ENCODE results near the gene RDM1.
A peak's percentile ranks its signal among the peaks of the same experiment; 100 is the strongest.

Gene RDM1

DNA sequence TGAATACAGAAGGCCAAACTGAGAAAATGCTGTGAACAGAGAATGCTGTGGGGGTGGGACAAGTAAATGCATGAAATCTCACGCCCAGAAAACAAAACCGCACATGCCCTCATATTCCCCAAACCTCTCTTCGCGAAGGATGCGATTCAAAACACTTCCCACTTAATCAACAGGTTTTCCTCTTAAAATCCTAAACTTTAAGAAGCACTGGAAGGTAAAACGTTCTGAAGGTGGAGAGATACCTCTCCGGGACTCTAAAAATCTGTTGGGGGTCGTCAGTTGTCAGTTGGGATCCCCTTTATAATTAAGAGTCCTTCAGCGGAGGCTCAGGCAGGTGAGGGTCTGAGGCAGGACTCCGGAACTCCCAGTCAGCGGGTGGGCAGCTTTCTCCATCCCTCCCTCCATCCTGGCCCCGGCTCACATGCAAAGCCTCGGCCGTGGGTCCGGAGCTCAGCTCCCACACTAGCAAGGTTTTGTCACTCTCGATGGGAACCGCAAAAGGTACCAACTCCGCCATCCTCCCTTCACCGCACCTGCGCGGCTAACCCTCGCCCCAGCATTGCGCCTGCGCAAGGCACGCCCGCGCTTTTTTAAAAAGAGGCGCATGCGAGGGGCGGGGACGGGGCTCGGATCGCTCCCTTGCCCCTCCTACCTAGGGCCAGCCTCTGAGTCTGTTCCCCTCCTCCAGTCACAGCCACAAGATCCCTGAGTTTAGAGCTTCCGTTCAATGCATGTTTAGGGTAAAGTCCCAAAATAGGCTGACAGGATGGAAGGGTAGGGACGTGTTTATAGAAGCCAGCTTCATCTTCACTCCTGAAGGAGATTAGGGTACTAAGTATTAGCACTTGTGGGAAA lies at the start of gene RDM1:
Gene RDM1, minus strand, starts transcription at position 563 of the 855 bp plus-strand sequence. Its CDS starts 46 bp downstream, at position 517.
- H3K4me3 ChIP-seq (replicated peaks; ENCODE audit: low read depth, low read length), result peak within 1 kb of the TSS; percentile 55
- no peak for TF ChIP-seq CTCF (IDR thresholded peaks at IDR 0.05; ENCODE audit: low read depth, low read length, missing control alignments)
- DNase-seq (ENCODE audit: extremely low read depth, low read depth), result peak; percentile 48

DNA sequence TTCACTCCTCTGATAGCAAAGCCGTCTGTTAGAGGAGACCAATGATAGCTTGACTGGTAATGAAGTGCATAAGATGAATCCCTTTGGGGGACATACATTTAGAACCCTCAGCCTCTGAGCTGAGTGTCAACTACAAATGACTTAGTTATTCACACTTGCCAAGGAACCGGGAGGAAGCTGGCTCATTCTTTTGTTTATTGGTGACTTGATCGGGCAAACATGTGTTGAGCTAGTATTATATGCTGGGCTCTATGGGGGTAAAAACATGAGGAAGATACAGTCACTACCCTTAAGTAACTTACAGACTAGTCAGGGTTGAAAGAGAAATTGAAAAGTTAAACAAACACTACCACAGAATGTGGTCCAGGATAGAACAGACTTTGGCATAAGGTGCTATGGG lies 47.8 kb upstream of the RDM1 start:
- TF ChIP-seq CTCF (IDR thresholded peaks at IDR 0.05; ENCODE audit: low read depth, low read length, missing control alignments), result no peak
- no peak for DNase-seq (ENCODE audit: extremely low read depth, low read depth)

GRCh38 chr17:35977509-35977908 lies 46.9 kb upstream of the RDM1 start:
- DNase-seq (ENCODE audit: extremely low read depth, low read depth), result no peak
- no peak overlapping the region for H3K4me3 ChIP-seq (replicated peaks; ENCODE audit: low read depth, low read length)
- TF ChIP-seq CTCF (IDR thresholded peaks at IDR 0.05; ENCODE audit: low read depth, low read length, missing control alignments), result no peak

More for the DNA sequence above, 47.8 kb upstream of the RDM1 start:
- H3K4me3 ChIP-seq (replicated peaks; ENCODE audit: low read depth, low read length), result no peak overlapping the region

DNA sequence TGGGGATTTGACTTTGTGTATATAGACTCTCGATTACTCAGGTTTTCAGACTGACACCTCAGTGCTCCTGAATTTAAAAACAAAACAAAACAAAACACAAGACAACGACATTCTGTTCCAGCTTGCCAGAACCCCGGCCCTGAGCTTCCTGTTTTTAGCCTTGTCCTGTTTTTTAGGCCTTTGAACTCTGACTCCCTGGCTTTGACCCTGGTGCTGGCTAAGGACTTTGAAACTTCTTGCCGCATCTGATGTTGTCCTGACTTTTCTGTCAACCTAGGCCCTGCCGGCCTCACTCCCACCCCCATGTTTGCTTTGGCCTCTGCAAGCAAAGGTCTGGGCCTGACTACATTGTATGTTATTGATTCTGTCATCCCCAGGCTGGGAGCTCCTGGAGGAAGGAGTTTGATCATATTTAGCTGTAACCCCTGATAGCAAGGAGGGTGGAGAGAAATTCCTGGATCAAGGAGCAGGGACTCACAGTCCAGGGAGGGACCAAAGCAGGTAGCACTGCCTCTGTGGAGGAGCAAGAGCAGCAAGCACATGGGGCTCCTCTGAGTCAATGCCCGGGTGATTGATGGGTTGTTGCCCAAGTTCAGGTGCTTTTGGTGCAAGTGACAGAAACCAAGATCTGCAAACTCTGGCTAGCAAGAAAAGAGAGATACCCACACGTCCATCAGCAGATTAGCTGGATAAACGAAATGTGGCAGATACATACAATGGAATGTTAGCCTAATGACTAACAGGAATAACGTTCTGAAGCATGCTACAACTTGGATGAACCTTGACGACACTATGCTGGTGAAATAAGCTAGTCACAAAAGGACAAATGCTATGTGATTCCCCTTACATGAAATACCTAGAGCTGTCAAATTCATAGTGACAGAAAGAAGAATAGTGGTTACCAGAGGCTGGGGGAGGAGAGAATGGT lies 43.0 kb upstream of the RDM1 start:
- no peak overlapping the region for H3K4me3 ChIP-seq (replicated peaks; ENCODE audit: low read depth, low read length)
- no peak for DNase-seq (ENCODE audit: extremely low read depth, low read depth)
- no peak for TF ChIP-seq CTCF (IDR thresholded peaks at IDR 0.05; ENCODE audit: low read depth, low read length, missing control alignments)

GRCh38 chr17:35972945-35973332 lies 42.4 kb upstream of the RDM1 start:
- no peak for DNase-seq (ENCODE audit: extremely low read depth, low read depth)
- H3K4me3 ChIP-seq (replicated peaks; ENCODE audit: low read depth, low read length), result no peak overlapping the region
- no peak for TF ChIP-seq CTCF (IDR thresholded peaks at IDR 0.05; ENCODE audit: low read depth, low read length, missing control alignments)

GRCh38 chr17:35972535-35972934 lies 42.0 kb upstream of the RDM1 start:
- no peak overlapping the region for H3K4me3 ChIP-seq (replicated peaks; ENCODE audit: low read depth, low read length)
- DNase-seq (ENCODE audit: extremely low read depth, low read depth), result no peak
- no peak for TF ChIP-seq CTCF (IDR thresholded peaks at IDR 0.05; ENCODE audit: low read depth, low read length, missing control alignments)

Measured in HFF-Myc (cell line).